Esophagus muscularis mucosa (tissue), 4 donors: ENCODE data around the gene TMEM131L.
A peak's percentile ranks its signal among the peaks of the same experiment; 100 is the strongest.

ENCODE experiments used
- CTCF ChIP-seq, 3 experiments: fragments of 200-600 bp in 2 of 3; fragments of 450-650 bp in 1 of 3; sonication (generic) in 2 of 3; IDR thresholded peaks; one replicate each; pipeline ENCODE4 v1.5.1; 2017 to 2019; ENCODE audit warnings: antibody characterized with exemption in 3 of 3, mild to moderate bottlenecking in 2 of 3, moderate library complexity in 1 of 3
- EP300 ChIP-seq: sonication (generic); formaldehyde crosslinking; IDR thresholded peaks from one replicate; pipeline ENCODE4 v1.6.1; 2017; ENCODE audit warnings: antibody characterized with exemption
- POLR2A ChIP-seq: fragments of 450-650 bp; IDR thresholded peaks from one replicate; pipeline ENCODE4 v1.6.1; 2017; ENCODE audit warnings: antibody characterized with exemption, moderate library complexity, mild to moderate bottlenecking, low read depth
- POLR2AphosphoS5 ChIP-seq, 2 donors: sonication (generic); formaldehyde crosslinking; IDR thresholded peaks; one replicate each; pipeline ENCODE4 v1.6.1; 2017; ENCODE audit warnings: antibody characterized with exemption in 2 of 2

GRCh38 chr4:153529646-153530045, 63.5 kb downstream of the TMEM131L start:
- TF ChIP-seq CTCF (IDR thresholded peaks at IDR 0.05) = no peak
- TF ChIP-seq POLR2A = no peak
- TF ChIP-seq EP300 = no peak
- TF ChIP-seq POLR2AphosphoS5 (IDR thresholded peaks at IDR 0.05) = peak in 1 of 2 donors; percentile 14
